Measurements from ENCODE around the gene SEC24B.

GRCh38 chr4:109571494-109571893, 137.9 kb downstream of the SEC24B start:
- no peak for TF ChIP-seq CTCF (IDR thresholded peaks at IDR 0.05)
- TF ChIP-seq POLR2A (IDR thresholded peaks at IDR 0.05), result no peak
- TF ChIP-seq POLR2AphosphoS5 (IDR thresholded peaks at IDR 0.05), result no peak
- TF ChIP-seq EP300 (IDR thresholded peaks at IDR 0.05), result no peak
